ENCODE data around the gene EBF3. TPM values are rescaled to one million over a fixed set of nuclear protein-coding genes. Genes with fewer than 3 reads are reported as not detected.

EBF3 gene
- total RNA-seq: 1 to 10 TPM in 1 of 3 donors, under 1 TPM in 2; 0.23 to 2.8 (median 0.89) TPM
- long read RNA-seq, donor 1: 0 reads
- long read RNA-seq, donor 2: 0 reads

GRCh38 chr10:129963641-129964501 lies at the start of gene EBF3:
EBF3 (minus strand) TSS chr10:129964274; CDS start chr10:129963768, 506 bp downstream.
- Histone ChIP-seq H3K4me1 (ENCODE audit: low read depth) (peaks cover 23% of the 10 kb centered on the region), H3K4me3 (no peak within 1 kb of the TSS), H3K9me3 (no peaks in the 10 kb centered on the region), H3K36me3 (ENCODE audit: low read depth) (no peaks in the 10 kb centered on the region)
- peak; percentile 83 for ATAC-seq
- no peak for TF ChIP-seq CTCF (IDR thresholded peaks at IDR 0.05)
- intact Hi-C loops (cut with DNase I, micrococcal nuclease): no loop called here
- DNase-seq: peak in 2 of 3 donors; percentile 68 to 72

- no peak for DNase-seq
- intact Hi-C loops (cut with DNase I, micrococcal nuclease): no loop called here
- no peak for ATAC-seq
- Histone ChIP-seq H3K4me1 (ENCODE audit: low read depth) (no peaks in the 10 kb centered on the region), H3K9me3 (no peaks in the 10 kb centered on the region), H3K36me3 (ENCODE audit: low read depth) (no peaks in the 10 kb centered on the region), H3K4me3 (no peak overlapping the region)
- TF ChIP-seq CTCF (IDR thresholded peaks at IDR 0.05): no peak
Measured at GRCh38 chr10:130013335-130014262, 49.5 kb upstream of the EBF3 start.

- Histone ChIP-seq H3K4me1 (ENCODE audit: low read depth) (no peaks in the 10 kb centered on the region), H3K4me3 (no peak overlapping the region), H3K9me3 (no peaks in the 10 kb centered on the region), H3K36me3 (ENCODE audit: low read depth) (no peaks in the 10 kb centered on the region)
- intact Hi-C loops (cut with DNase I, micrococcal nuclease): no loop called here
- ATAC-seq: no peak
- no peak for DNase-seq
- no peak for TF ChIP-seq CTCF (IDR thresholded peaks at IDR 0.05)
Measured at GRCh38 chr10:130012129-130012528, 48.1 kb upstream of the EBF3 start.

GRCh38 chr10:130010653-130011052 lies 46.6 kb upstream of the EBF3 start:
- Histone ChIP-seq H3K9me3 (no peaks in the 10 kb centered on the region), H3K36me3 (ENCODE audit: low read depth) (no peaks in the 10 kb centered on the region), H3K4me1 (ENCODE audit: low read depth) (no peaks in the 10 kb centered on the region), H3K4me3 (no peak overlapping the region)
- no peak for TF ChIP-seq CTCF (IDR thresholded peaks at IDR 0.05)
- ATAC-seq: no peak
- intact Hi-C loops (cut with DNase I, micrococcal nuclease): no loop called here
- no peak for DNase-seq

- DNase-seq (no peak), ATAC-seq (no peak)
- no peaks in the 10 kb centered on the region for H3K9me3 ChIP-seq
- H3K36me3 ChIP-seq (ENCODE audit: low read depth): no peaks in the 10 kb centered on the region
- intact Hi-C loops (cut with DNase I, micrococcal nuclease): no loop called here
- H3K4me1 ChIP-seq (ENCODE audit: low read depth): no peaks in the 10 kb centered on the region
- no peak overlapping the region for H3K4me3 ChIP-seq
- TF ChIP-seq CTCF (IDR thresholded peaks at IDR 0.05): no peak
Measured at GRCh38 chr10:130009228-130009627, 45.2 kb upstream of the EBF3 start.

Measured in mucosa of descending colon (tissue), 3 donors.